GM12801 (cell line): ENCODE data around the gene SCFD1.

ENCODE experiments used
- CTCF ChIP-seq: IDR thresholded peaks from one replicate; pipeline ENCODE4 v1.5.1; 2011; ENCODE audit warnings: control low read depth; ENCODE audit not compliant: insufficient read length; ENCODE audit errors: extremely low read depth

The SCFD1 gene

GRCh38 chr14:30584058-30584630 lies 38.0 kb upstream of the SCFD1 start:
- TF ChIP-seq CTCF, result no peak

- no peak for TF ChIP-seq CTCF
These were observed 36.9 kb upstream of the SCFD1 start for GRCh38 chr14:30585204-30585603.

GRCh38 chr14:30587141-30587540 lies 35.0 kb upstream of the SCFD1 start:
- no peak for TF ChIP-seq CTCF

- TF ChIP-seq CTCF, result no peak
These were observed 33.2 kb upstream of the SCFD1 start for GRCh38 chr14:30588873-30589272.

GRCh38 chr14:30596935-30597334 lies 25.2 kb upstream of the SCFD1 start:
- TF ChIP-seq CTCF, result no peak

- no peak for TF ChIP-seq CTCF
These were observed 24.6 kb upstream of the SCFD1 start for GRCh38 chr14:30597504-30597903.

- TF ChIP-seq CTCF, result no peak
These were observed 20.9 kb upstream of the SCFD1 start for GRCh38 chr14:30600922-30601918.
